Heart right ventricle (tissue), 16 donors: ENCODE data around the gene WDR45. TPM values are rescaled to one million over a fixed set of nuclear protein-coding genes. Genes with fewer than 3 reads are reported as not detected.

Source experiments
- ATAC-seq, 8 donors: fragments of 200-7000 bp; cut with Tn5 transposase; one replicate each; pipeline ENCODE4 v1.9.1; 2020; ENCODE audit warnings: mild to moderate bottlenecking in 8 of 8, moderate library complexity in 8 of 8, moderate number of reproducible peaks in 1 of 8
- DNase-seq, 2 donors: peaks; one replicate each; pipeline ENCODE4 v3.0.0-alpha.2; 2020
- H3K27ac ChIP-seq, 10 donors: fragments of 200-600 bp; sonication (generic) in 2 of 10; one replicate each; pipeline versions ENCODE4 v1.5.0 to v1.8.0; 2020 to 2022; ENCODE audit warnings: mild to moderate bottlenecking in 3 of 10
- H3K27me3 ChIP-seq, 7 donors: fragments of 200-600 bp; one replicate each; pipeline ENCODE4 v1.8.0; 2021 to 2022; ENCODE audit warnings: mild to moderate bottlenecking in 2 of 7
- H3K36me3 ChIP-seq, 9 donors: fragments of 200-600 bp; sonication (generic) in 1 of 9; one replicate each; pipeline versions ENCODE4 v1.5.0 to v1.8.0; 2020 to 2022; ENCODE audit warnings: mild to moderate bottlenecking in 2 of 9
- H3K4me1 ChIP-seq, 9 donors: fragments of 200-600 bp; sonication (generic) in 1 of 9; one replicate each; pipeline versions ENCODE4 v1.5.0 to v1.8.0; 2020 to 2022; ENCODE audit warnings: mild to moderate bottlenecking in 4 of 9
- H3K4me3 ChIP-seq, 10 donors: fragments of 200-600 bp; sonication (generic) in 2 of 10; one replicate each; pipeline versions ENCODE4 v1.5.0 to v1.8.0; 2020 to 2022; ENCODE audit warnings: mild to moderate bottlenecking in 7 of 10, moderate library complexity in 2 of 10
- H3K9me3 ChIP-seq, 11 donors: fragments of 200-600 bp in 10 of 11; sonication (generic) in 2 of 11; one replicate each; pipeline versions ENCODE4 v1.5.0 to v1.8.0; 2013 to 2022; ENCODE audit warnings: mild to moderate bottlenecking in 2 of 11, control low read depth in 1 of 11, moderate library complexity in 1 of 11
- CTCF ChIP-seq, 9 donors: fragments of 200-600 bp; sonication (generic) in 2 of 9; IDR thresholded peaks; one replicate each; pipeline versions ENCODE4 v1.5.0 to v1.8.0; 2021 to 2022; ENCODE audit warnings: antibody characterized with exemption in 9 of 9, mild to moderate bottlenecking in 5 of 9, moderate library complexity in 1 of 9
- WGBS, 2 donors: extraction: QIAGEN DNeasy Blood & Tissue Kit; methylation state at CpG; one replicate each; pipeline ENCODE4 v1.1.7; 2013; ENCODE audit warnings: inconsistent platforms in 1 of 2; 5-methylcytosine and 5-hydroxymethylcytosine counted together
- intact Hi-C, 10 donors: fragments of 100-400 bp; cut with DNase I; formaldehyde crosslinking; loops; one replicate each; pipeline versions ENCODE4 v1.11.1 to v1.14.2; 2022
- polyA plus RNA-seq, 2 donors: library from polyadenylated mRNA; stranded (reverse); fragments of 200-250 nt; gene quantifications; one replicate each; pipeline ENCODE4 v1.2.3, GENCODE V29; 2013
- total RNA-seq, 10 donors: library from RNA; stranded (reverse); fragmentation: NEBNext Ultra II Directional in 3 of 10; extraction: Animal tissue kit (Norgen Biotek cat#: 25700) in 3 of 10; gene quantifications; one replicate each; pipeline versions ENCODE4 v1.2.1 to v1.2.4, GENCODE V29; 2021 to 2023
- donor health status: Arrhythmogenic right ventricular cardiomyopathy.
- donor health status: ischemic (EF 13 %, LVEDD 7.1; RV severe dilation, severe dysfunction).
- donor health status: healthy with polysubstance abuse.
- donor health status: DM: no; HTN: yes; CAD: no.
- donor health status: DM: no; HTN: no; CAD: no.
- donor health status: ischemic (EF 25% LVEDD 6.9; RV normal size, moderate dysfunction).
- donor health status: ischemic (EF 25% LVEDD 5.7; RV mildly dilated, moderate dysfunction).
- donor health status: healthy.
- donor health status: DM: yes; HTN: yes; CAD: no.
- donor health status: Ischemic cardiomyopathy.
- donor health status: ischemic (EF 35%, LVEDD 5.7; RV mildly dilated, moderate dysfunction).
- donor health status: nonischemic (EF 11% LVEDD 7.7; RV severe dilation, severe dysfunction).
- donor health status: DM: yes; HTN: yes; CAD: no.
- donor health status: PGD.
- donor health status: ischemic (EF 29% LVEDD 5.4; RV normal size, mild dysfunction).
- donor health status: nonischemic (EF 23%, LVEDD 6.1; RV moderate dilation, normal function).

Gene WDR45
- total and polyA plus RNA-seq, 12 donors: 45.7 to 107 (median 62.2) TPM

- Histone ChIP-seq H3K27ac (no peak overlapping the region), H3K4me1 (peaks cover 0 to 14% (median 2%) of the 10 kb centered on the region in 9 donors), H3K27me3 (peaks cover 0 to 4% (median 0%) of the 10 kb centered on the region in 7 donors), H3K4me3 (no peak overlapping the region), H3K9me3 (no peaks in the 10 kb centered on the region), H3K36me3 (peaks cover 0 to 64% (median 10%) of the 10 kb centered on the region in 9 donors)
- intact Hi-C loops: loop anchor here in 2 of 10 donors (5.0 kb wide), 2 partner anchors 37 to 47 kb away; no protein-coding TSS in a partner anchor
- ATAC-seq (no peak), DNase-seq (no peak)
- WGBS, 2 donors: 67 to 73% methylated on average over 1 of the region's 1 CpG
- no peak for TF ChIP-seq CTCF (IDR thresholded peaks at IDR 0.05)
Observed at GRCh38 chrX:49120091-49120490, 40.4 kb upstream of the WDR45 start.

GRCh38 chrX:49117581-49117980 is 37.9 kb upstream of the WDR45 start:
- Histone ChIP-seq H3K4me1 (peaks cover 0 to 9% (median 2%) of the 10 kb centered on the region in 9 donors), H3K36me3 (peaks cover 0 to 89% (median 10%) of the 10 kb centered on the region in 9 donors), H3K27me3 (no peaks in the 10 kb centered on the region), H3K9me3 (no peaks in the 10 kb centered on the region), H3K27ac (peak overlapping the region in 1 of 10 donors; percentile 40), H3K4me3 (no peak overlapping the region)
- WGBS, 2 donors: 74% methylated on average over 6 of the region's 6 CpGs
- intact Hi-C loops: no loop called here
- TF ChIP-seq CTCF (IDR thresholded peaks at IDR 0.05): no peak
- no peak for DNase-seq
- no peak for ATAC-seq

GRCh38 chrX:49116716-49117115 is 37.0 kb upstream of the WDR45 start:
- no peak overlapping the region for H3K27ac ChIP-seq
- intact Hi-C loops: no loop called here
- H3K4me1 ChIP-seq: peaks cover 0 to under 1% (median 0%) of the 10 kb centered on the region in 9 donors
- H3K9me3 ChIP-seq: no peaks in the 10 kb centered on the region
- 89 to 97% methylated on average over 5 of the region's 5 CpGs for WGBS, 2 donors
- no peak overlapping the region for H3K4me3 ChIP-seq
- no peak for TF ChIP-seq CTCF (IDR thresholded peaks at IDR 0.05)
- ATAC-seq: no peak
- H3K27me3 ChIP-seq: no peaks in the 10 kb centered on the region
- DNase-seq: no peak
- H3K36me3 ChIP-seq: peaks cover 0 to 93% (median 10%) of the 10 kb centered on the region in 9 donors

- H3K36me3 ChIP-seq: peaks cover 0 to 89% (median 10%) of the 10 kb centered on the region in 9 donors
- H3K27ac ChIP-seq: no peak overlapping the region
- intact Hi-C loops: no loop called here
- TF ChIP-seq CTCF (IDR thresholded peaks at IDR 0.05): no peak
- WGBS, 2 donors: 70 to 82% methylated on average over 8 of the region's 8 CpGs
- ATAC-seq (no peak), DNase-seq (no peak)
- no peaks in the 10 kb centered on the region for H3K27me3 ChIP-seq
- no peaks in the 10 kb centered on the region for H3K9me3 ChIP-seq
- no peak overlapping the region for H3K4me3 ChIP-seq
- no peaks in the 10 kb centered on the region for H3K4me1 ChIP-seq
Observed at GRCh38 chrX:49116076-49116475, 36.4 kb upstream of the WDR45 start.
